GM08714 (cell line): Measurements from ENCODE around the gene PLEKHA1.

ENCODE experiments used
- H3K4me3 ChIP-seq: fragments of 200-500 bp; sonication (Bioruptor generic); 2 replicates; pipeline ENCODE4 v1.5.1; 2014; ENCODE audit warnings: mild to moderate bottlenecking, low read length, inconsistent platforms
- ZNF274 ChIP-seq: IDR thresholded peaks from 2 replicates; pipeline ENCODE4 v1.6.1; 2012; ENCODE audit warnings: mild to moderate bottlenecking, low read depth, low read length

The PLEKHA1 gene

DNA sequence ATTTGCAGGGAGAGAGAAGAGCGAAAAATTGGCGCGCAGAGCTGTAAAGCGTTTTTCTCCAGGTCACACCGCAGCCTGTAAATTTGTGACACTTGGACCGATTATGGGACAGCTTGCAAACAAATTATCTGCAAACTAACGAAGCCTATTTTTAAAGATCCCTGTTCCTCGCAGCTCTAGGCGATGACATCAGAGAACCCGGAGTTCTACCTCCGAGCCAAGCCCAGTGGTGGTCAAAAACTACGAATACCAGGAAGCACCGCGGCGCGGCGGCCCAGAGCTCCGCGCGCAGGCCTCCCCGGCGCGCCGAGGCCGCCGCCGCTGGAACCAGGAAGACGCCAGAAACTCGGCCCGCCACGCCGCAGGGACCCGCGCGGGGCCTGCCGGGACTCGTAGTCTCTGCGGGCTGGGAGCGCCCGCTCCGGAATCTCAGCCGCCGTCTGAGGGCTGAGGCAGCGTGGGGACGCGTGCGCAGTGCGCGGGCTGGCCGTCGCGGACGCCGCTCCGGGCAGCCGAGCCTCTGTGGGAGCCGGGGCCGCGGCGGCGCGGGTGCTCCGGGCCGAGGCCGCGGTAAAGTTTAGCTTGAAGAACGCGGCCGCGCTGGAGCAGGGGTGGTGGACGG, at the start of gene PLEKHA1:
Gene PLEKHA1 (plus strand): TSS at position 472 of the 622 bp plus-strand sequence. CDS start 18,493 bp downstream, outside the sequence.
- TF ChIP-seq ZNF274, result no peak
- H3K4me3 ChIP-seq, result peak within 1 kb of the TSS; percentile 43

- no peak for TF ChIP-seq ZNF274
- H3K4me3 ChIP-seq, result no peak overlapping the region
Measured at GRCh38 chr10:122325235-122325634, 49.3 kb upstream of the PLEKHA1 start.

GRCh38 chr10:122326385-122326784, 48.1 kb upstream of the PLEKHA1 start:
- no peak for TF ChIP-seq ZNF274

DNA sequence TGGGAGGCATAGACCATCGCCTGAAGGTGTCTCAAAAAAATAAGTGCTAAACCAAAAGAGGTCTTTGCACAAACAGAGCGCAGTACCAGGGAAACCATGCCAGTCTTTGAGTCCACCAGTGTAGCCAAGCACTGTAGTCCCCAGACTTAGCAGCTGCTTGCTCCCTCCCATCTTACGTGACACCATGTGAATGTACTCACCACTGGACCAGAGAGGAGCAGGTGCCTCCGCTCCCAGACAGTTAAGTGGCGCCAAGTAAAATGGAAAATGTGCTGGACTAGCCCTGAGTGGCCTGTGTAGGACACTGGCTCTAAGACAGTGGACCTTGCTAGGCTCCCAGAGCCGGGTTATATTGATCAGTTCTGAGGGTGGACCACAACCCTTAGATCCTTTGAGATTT, 47.7 kb upstream of the PLEKHA1 start:
- H3K4me3 ChIP-seq, result no peak overlapping the region
- TF ChIP-seq ZNF274, result no peak

More at GRCh38 chr10:122326385-122326784, 48.1 kb upstream of the PLEKHA1 start:
- no peak overlapping the region for H3K4me3 ChIP-seq

- no peak overlapping the region for H3K4me3 ChIP-seq
- no peak for TF ChIP-seq ZNF274
Measured at GRCh38 chr10:122327237-122328206, 47.0 kb upstream of the PLEKHA1 start.

DNA sequence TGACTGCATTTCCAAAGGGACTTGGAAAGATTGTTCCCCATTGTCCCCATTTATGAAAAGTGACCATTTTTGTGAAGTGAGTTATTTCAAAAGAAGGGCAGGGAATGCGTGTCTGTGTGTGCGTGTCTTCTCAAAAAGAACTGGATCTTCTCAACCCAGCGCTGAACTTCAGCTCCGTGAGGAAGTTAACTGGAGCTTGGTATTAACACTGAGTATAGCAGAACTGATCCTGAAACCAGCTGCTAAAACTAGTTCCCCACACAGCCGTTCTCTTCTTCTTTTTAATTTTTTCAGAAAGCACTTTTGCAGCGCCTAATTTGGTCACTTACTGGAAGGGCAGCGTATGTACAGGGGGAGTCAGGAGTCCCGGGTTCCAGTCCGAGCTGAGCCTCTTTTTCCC, 45.8 kb upstream of the PLEKHA1 start:
- H3K4me3 ChIP-seq, result no peak overlapping the region
- no peak for TF ChIP-seq ZNF274

DNA sequence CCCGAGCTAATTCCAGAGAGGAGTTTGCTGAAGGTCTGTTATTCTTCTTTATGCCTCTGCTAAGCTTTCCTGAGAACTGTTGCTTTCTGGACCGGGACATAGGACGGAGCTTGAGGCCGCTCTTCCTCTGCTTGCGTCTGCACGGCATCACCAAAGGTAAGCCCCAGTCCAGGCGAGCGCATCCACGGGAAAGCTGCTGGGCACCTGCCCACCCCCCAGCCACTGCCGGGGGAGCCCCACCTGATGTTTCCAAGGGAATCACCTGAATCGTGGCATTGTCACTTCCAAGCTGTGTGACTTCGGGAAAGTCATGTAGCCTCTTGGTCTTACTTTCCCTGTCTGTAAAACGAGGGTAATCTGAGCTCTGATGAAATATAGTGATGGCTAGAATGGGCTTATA, 45.1 kb upstream of the PLEKHA1 start:
- no peak for TF ChIP-seq ZNF274
- H3K4me3 ChIP-seq, result no peak overlapping the region

DNA sequence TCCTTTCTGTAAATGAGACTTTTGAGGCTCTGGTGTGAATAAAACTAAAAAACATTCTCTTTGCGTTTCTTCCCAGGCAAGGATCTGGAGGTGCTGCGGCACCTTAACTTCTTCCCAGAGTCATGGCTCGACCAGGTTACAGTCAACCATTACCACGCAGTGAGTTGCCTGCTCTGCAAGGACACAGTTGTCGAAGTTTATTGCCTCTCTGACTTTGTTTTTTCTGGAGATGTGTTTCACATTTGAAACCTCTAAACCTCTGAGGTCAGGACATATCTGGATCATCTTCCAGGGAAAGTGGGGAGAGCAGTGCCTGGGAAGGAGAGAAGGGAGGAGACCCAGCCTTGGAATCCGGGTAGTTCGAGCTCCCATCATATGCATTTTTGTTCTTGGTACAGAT, 43.4 kb upstream of the PLEKHA1 start:
- TF ChIP-seq ZNF274, result no peak

DNA sequence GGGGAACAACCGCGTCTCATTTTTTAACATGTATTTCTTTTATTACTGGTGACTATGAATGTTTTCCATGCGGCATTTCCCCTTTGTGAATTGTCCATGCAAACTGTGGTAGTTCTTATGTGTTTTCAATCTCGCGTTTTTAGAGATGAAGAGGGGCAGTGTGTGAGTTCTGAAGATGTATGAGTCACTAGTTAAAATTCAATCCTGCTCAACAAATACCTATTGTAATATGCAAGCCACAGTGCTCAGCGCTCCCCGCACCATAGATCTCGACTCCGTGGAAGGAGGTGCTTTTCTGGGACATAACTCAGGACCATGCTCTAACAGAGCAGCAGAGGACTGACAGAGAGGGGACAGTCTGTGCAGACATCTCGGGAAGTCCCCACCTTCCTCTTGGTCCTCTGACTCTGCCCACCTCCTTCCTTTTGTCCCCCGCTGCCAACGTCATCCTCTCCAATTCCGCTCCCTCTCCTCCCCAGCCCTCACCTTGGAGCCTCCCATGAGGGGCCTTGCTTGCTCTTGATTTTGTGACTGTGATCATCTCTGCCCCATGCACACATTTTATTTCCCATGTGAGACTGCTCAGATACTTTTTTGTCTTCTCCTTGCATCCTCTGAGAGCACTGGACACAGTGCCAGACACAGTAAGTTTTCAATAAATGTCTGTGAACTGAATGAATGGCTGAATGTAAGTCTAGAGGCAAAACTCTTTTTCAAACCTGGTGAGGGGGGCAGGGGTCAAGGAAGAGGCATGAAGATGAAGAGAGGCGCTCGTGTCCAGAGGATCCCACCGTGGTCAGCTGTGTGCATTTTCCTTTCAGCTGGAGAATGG, 42.7 kb upstream of the PLEKHA1 start:
- TF ChIP-seq ZNF274, result no peak
- no peak overlapping the region for H3K4me3 ChIP-seq

More for the DNA sequence above, 43.4 kb upstream of the PLEKHA1 start:
- no peak overlapping the region for H3K4me3 ChIP-seq

DNA sequence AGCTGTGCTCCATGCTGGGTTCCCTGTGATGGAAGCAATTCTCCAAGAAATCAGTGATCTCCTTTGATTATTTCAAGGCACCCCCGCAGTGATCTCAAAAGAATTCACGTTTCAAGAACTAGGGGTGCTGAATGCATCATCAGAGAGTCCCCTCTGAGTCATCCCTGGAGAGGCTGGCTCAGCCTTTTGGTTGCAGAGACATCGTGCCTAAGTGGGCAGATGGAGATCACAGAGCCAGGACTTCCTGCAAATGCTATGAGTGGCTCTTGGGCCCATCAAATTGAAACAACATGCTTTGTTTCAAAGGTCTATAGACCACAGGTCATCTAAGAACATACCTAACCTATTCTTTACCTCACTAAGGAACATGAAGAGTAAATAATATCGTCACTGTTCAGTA, 41.5 kb upstream of the PLEKHA1 start:
- no peak for TF ChIP-seq ZNF274
- H3K4me3 ChIP-seq, result no peak overlapping the region

- no peak overlapping the region for H3K4me3 ChIP-seq
- TF ChIP-seq ZNF274, result no peak
Measured at GRCh38 chr10:122336332-122336731, 38.2 kb upstream of the PLEKHA1 start.

GRCh38 chr10:122336961-122337360, 37.5 kb upstream of the PLEKHA1 start:
- no peak overlapping the region for H3K4me3 ChIP-seq
- no peak for TF ChIP-seq ZNF274

GRCh38 chr10:122338609-122339441, 35.7 kb upstream of the PLEKHA1 start:
- no peak for TF ChIP-seq ZNF274
- H3K4me3 ChIP-seq, result no peak overlapping the region

GRCh38 chr10:122341141-122341810, 33.2 kb upstream of the PLEKHA1 start:
- H3K4me3 ChIP-seq, result no peak overlapping the region
- no peak for TF ChIP-seq ZNF274
